ENCODE measurements around the gene RPS6KA2.

Gene RPS6KA2

DNA sequence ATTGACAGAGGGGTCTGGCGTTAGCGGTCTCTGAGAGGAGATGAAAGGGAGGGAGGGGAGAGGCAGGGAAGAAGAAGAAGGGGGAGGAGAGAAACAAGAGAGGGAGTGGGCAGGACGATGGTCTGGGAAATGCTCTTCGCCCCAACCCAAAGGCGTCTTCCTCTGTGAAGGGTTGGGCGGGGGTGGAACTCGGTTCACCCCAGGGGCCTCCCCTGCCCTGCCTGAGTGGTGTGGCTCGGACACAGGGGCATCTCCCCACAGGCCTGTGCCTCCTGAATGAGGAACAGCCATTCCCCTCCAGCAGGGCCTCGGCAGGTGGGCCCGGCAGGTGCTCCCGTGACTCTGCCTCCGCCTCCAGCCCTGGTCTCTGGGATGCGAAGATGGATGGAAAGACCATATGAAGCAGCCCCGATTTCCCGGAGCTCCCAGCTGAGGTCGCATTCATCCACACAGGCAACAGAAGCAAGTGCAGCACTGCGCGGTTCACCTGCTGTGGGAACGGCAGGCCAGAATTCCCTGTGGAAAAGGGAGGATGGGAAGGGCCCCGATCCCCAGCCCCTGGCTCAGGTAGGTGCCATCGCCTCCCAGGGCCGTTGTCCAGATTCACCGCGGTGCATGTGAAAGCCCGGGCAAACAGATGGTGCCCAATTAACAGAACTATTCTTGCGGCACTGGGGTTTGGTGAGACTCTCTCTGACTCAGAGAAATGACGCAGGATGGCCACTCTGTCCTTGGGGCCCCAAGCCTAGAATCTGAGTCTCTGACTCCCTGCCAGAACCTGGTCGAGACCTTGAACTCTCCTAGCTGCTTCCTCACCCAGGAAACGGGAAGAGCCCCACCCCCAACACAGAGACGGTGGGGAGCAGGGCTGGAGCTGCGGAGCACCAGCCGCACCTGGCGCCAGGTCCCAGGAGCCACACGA lies 29.4 kb upstream of the RPS6KA2 start:
- DNase-seq (ENCODE audit: low read depth in 4 of 4, low spot score in 1 of 4): no peak

DNA sequence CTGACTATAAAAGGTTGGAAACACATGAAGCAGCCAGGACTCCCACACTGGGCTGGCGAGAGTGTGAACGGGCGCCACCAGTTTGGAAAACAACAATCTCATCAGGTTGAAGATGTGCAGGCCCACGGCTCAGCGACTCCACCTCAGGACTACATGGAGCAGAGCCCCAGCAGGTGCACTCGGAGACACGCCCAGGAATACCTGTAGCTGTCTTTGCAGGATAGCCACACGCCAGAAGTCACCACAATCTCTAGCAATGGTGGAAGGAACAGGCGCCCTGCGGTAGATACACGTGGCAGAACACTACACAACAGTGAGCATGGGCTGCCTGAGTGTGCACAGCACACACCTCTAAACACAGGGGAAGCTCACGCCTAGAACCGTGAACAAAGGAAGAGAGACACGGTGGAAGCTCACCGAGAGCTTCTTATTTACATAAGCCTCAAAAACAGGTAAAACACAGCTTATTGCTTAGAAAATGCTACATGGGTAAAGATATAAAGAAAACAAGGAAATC lies 28.7 kb upstream of the RPS6KA2 start:
- DNase-seq (ENCODE audit: low read depth in 4 of 4, low spot score in 1 of 4): no peak

DNA sequence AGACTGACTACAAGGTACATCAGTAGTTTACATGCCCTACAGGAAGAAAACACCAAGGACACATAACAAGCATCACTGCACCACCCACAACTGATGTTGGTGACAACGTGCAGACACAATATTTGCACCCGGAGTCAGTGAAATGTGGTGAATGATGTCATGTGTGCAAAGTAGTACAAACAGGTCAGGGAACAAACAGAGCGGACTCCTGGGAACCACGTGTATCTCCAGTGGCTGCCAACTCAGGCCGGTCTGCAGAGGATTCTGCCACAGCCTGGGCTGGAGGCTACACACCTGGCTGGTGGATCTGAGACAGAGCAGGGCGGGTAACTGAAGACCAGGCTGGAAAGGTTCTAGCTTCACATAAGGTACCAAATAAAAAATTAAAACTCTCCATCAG lies 28.2 kb upstream of the RPS6KA2 start:
- no peak for DNase-seq (ENCODE audit: low read depth in 4 of 4, low spot score in 1 of 4)

DNA sequence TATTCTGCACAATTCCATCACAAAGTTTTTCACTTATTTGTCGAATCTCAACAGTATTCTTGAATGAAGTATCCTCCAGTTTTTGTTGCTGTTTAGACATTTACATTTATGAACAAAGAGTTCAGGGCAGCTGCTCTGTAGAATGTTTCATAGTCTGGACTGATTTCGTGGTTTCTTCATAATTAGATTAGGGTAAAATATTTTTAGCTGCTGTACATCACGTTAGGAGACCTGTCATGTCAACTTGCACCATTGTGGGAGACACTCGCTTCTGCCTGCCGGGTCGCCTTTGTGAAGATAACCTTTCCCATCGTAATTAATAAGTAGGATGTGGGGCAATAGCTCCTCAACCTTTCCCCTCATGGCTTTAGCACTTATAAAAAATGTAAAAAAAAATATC lies 27.5 kb upstream of the RPS6KA2 start:
- DNase-seq (ENCODE audit: low read depth in 4 of 4, low spot score in 1 of 4): no peak

DNA sequence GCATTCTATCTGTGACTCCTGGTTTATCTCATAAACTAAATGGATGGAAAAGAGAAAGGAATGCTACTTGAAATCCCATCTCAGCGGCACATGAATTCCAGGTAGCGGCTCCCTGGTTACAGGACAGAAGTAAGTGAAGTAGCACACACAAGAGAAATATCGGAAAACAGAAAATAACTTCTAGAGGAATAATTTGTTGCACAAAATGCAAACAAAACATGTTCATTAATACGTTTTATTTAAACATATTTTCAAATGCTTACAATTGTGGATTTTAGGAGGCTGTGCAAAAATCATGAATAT lies 26.5 kb upstream of the RPS6KA2 start:
- DNase-seq (ENCODE audit: low read depth in 4 of 4, low spot score in 1 of 4): no peak

DNA sequence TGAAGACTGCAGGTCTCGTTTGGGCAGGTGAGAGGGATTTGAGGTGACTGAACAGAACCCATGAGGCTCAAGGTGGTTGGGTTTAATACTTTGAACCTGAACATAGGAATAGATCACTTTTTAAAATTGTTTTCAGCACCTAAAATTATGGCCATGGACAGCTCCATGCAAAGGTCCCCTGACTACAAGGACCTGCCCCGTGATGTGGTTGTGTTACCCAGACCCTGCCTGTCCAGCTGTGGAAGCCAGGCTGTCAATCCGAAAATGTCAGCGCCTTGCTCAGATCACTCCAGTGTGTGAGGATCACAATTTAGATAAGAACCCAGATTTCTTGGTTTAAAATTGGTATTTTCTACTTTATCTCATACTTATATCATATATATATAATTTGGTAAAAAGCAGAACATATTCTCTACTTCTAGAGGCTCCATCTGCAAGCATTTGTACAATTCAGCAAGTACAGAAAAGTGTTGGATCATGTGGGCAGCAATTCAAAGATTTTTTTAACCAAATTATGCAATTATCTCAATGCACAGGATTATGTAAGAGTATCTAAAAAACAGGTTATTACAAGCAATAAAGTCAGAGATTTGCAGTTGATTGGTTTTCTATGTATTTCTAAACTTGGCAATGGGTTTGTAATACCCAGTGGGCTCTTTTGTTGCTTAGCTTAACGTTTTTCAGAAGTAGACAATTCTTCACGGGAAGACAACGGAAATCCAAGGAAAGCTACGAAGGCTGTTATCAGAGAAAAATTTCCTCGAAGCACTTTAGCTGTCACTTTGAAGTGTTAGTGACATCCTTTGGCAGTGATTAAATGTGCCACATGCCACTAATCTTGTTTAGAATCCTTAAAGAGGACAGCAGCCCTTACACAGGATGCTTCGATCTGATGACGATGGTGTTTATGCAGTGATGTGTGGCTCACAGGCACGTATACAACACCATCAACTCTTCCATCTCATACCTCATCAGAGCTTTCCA lies 24.1 kb upstream of the RPS6KA2 start:
- no peak for DNase-seq (ENCODE audit: low read depth in 4 of 4, low spot score in 1 of 4)

DNA sequence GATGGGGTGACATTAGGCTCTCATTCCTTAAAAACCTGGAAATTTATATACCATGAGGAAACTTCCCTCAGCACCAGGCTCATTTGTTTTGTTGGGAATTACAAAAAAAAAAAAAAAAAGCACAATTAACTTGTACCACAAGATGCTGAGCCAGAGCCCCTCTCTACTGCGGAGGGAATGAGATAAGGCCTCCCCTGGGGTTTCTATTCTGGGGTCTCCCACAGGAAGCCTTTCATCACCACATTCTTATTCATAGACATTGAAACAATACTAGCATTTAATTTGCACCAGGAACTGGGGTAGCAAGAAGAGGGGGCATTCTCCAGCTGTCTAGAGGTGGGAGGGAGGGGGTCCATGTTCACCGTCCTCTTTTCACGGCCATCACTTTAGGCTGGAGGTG lies 23.0 kb upstream of the RPS6KA2 start:
- DNase-seq (ENCODE audit: low read depth in 4 of 4, low spot score in 1 of 4): no peak

DNA sequence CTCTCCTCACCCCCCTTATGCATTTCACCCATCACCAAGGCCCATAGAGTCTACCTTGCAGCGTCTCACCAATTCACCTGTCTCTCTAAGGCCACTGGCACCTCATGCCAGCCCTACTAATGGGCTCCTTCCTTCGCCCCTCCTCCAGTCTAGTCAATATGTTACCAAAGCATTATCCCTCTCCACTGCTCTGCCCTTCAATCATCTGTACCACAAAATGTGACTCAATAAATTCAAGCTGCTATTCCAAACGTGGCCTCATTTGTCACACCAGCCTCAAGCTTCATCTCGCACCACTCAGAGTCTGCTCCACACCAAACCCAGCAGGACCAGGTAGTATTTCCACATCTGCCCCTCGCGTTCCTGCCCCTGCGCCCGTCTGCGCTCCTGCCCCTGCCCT lies 21.8 kb upstream of the RPS6KA2 start:
- no peak for DNase-seq (ENCODE audit: low read depth in 4 of 4, low spot score in 1 of 4)

DNA sequence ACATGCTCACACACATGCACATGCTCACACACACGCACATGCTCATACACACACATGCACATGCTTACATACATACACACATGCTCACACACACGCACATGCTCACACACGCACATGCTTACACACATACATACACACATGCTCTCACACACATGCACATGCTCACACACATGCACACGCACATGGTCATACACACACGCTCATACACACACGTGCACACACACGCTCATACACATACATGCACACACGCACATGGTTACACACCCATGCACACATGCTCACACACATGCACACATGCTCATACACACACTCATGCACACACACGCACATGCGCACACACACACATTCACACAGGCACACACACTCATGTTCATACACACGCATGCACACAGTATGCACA lies 20.8 kb upstream of the RPS6KA2 start:
- no peak for DNase-seq (ENCODE audit: low read depth in 4 of 4, low spot score in 1 of 4)

DNA sequence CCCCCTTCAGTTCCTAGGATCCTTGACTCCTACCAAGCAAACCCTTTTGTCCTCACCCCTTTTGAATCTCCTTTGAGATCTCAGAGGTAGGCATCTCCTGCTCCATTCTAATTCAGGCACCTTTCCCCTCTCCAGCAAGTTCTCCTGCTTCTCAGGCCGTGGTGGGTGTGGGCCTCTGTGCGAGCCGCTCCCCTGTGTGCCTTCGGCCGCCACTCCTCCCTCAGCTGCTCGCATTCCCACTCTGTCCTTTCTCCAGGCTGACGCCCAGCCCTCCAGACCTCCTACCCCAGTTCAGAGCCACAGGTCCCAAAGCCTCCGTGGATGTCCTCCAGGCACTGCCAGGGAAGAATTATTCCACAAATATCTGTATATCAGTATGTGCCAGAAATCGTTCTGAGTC lies 19.7 kb upstream of the RPS6KA2 start:
- no peak for DNase-seq (ENCODE audit: low read depth in 4 of 4, low spot score in 1 of 4)

DNA sequence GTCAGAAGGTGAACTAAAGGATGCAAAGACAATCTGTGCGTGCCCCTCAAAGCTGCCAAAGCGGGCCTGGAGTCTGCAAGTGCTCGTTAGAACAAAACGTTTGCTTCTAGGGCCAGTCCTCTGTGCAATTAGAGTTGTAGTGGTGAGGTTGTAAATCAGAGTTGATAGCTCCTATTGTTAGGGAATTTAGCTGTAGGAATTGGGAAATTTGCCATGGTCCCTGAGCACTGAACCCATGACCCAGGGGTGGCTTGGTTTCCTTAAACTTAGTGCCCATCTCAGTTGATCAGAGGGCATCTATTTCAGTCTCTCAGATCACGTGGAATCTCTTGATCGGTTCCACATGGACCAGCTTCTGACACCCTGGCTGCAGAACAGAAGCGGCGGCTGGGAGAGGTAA lies 18.8 kb upstream of the RPS6KA2 start:
- no peak for DNase-seq (ENCODE audit: low read depth in 4 of 4, low spot score in 1 of 4)

DNA sequence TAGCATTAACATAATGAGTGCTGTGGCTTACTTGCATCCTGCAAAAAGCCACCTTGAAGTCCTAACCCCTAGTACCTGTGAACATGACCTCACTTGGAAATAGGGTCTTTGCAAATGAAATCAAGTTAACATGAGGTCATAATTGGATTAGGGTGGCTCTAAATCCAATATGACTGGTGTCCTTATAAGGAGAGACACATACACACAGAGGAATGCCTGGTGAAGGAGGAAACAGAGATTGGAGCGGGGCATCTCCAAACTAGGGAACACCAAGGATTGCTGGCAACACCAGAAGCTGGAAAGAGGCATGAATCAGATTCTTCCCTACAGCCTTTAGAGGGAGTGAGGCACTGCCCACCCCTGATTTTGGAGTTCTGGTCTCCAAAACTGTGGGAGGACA lies 17.6 kb upstream of the RPS6KA2 start:
- no peak for DNase-seq (ENCODE audit: low read depth in 4 of 4, low spot score in 1 of 4)

DNA sequence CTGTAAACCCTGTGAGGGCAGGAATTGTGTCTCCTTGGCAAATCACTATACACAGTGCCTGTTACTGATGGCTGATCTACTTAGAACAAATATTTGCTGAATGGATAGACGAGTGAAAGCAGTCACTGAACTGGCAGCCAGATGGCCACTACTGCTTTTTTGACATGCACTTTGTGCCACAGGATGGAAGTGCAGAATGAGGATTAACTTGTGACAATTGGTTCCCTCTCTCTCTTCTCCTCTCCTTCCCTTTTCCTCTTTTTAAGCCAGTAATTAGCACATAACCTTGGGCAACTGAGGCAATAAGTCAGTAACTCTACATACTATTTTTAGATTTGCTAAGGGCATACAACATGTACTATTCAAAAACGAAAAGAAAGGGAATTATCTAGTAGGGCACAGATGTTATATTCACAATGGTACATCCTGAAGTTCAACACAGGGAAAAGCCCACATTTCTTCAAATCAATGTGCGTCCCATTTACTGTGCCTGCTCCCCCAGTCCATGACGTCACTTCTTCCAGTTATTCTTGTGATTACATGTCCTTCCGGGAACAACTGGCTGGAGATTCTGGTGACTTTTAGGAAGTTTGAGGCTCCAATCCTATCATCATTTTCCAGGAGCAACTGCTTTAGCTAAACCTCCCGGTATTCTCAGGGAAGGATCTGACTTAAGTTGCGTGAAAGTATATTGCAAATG lies 17.0 kb upstream of the RPS6KA2 start:
- no peak for DNase-seq (ENCODE audit: low read depth in 4 of 4, low spot score in 1 of 4)

DNA sequence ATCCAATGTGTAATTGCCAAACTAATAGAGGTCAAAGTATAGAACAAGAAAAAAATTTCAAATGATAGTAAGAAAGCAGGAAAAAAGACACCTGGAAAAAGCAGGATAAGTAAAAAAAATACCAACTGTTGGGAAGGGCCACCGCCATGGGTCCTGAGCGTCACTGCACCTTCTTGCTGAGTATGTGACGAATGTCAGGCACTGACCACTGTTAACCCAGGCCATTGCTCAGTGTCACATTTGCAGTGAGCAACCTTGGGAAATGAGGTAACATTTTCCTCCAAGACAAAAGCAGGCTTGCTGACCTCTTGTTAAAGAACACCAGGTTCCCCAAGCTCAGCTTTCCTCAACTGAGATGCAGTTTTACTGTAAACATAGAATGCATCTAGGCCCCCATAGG lies 15.6 kb upstream of the RPS6KA2 start:
- DNase-seq (ENCODE audit: low read depth in 4 of 4, low spot score in 1 of 4): no peak

DNA sequence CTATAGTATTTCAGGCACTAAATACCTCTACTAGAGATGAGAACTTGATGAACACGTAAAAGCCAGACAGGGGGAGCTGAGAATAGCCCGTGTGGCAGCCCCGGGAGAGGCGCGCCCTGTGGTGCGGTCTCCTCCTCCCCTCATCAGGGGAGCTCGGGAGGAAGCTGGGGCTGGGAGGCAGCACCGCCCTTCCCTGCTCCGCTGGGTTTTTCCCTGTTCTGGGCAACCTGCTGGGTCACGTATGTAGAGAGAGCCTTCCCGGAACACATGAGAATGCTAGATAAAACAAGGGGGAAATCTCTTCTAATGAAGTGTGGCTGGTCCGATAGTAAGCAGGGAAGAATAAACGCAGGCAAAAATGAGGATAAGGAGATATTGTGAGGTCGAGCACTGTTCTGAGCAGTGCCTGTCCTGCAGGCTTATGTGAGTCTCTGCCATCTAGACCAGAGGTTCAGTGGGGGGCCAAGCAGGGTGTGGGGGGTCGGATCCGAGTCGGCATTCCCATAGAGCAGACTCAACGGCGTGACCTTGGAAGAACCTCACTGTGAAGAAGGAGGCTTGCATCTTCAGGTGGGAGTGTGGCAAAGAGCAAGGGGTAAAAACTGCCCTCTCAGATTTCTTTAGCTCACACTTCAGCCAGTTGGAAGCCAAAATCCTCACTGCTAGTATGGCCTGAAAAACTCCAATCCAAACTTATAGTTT lies 13.4 kb upstream of the RPS6KA2 start:
- peak in 1 of 4 experiments; percentile 9 for DNase-seq (ENCODE audit: low read depth in 4 of 4, low spot score in 1 of 4)

DNA sequence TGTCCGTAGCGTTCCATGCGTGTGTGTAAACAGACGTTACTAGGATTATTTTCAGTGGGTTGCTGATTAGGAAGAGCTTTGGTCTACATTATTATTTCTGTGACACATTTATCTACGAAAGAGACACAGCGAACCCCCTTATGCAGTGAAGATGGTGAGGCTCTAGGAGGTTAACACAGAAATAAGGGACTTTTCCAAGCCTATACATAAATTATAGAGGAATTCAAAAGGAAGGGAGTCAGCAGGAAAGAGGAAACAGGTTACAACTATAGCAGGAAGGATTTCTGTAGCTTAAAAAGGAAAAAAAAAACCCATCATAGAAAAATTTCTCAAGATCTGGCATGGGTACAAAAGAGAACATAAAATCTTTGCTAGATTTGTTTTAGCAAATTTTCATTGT lies 12.9 kb upstream of the RPS6KA2 start:
- DNase-seq (ENCODE audit: low read depth in 4 of 4, low spot score in 1 of 4): no peak

DNA sequence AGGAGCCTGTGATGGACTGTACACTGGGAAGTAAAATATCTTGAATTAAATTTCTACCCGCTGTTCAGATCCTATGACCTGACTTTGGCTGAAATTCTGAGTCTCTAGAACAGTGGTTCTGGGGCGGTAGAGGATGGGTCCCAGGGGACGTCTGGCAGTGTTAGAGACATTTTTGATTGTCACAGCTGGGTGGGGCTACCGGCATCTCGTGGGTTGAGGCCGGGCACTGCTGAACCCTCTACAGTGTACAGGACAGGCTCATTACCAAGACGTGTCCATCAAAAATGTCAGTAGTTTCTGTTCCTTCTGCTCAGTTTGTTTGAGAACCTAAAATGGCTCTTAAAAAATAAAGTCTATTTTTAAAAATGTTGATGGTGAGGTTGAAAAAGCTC lies 11.5 kb upstream of the RPS6KA2 start:
- no peak for DNase-seq (ENCODE audit: low read depth in 4 of 4, low spot score in 1 of 4)

DNA sequence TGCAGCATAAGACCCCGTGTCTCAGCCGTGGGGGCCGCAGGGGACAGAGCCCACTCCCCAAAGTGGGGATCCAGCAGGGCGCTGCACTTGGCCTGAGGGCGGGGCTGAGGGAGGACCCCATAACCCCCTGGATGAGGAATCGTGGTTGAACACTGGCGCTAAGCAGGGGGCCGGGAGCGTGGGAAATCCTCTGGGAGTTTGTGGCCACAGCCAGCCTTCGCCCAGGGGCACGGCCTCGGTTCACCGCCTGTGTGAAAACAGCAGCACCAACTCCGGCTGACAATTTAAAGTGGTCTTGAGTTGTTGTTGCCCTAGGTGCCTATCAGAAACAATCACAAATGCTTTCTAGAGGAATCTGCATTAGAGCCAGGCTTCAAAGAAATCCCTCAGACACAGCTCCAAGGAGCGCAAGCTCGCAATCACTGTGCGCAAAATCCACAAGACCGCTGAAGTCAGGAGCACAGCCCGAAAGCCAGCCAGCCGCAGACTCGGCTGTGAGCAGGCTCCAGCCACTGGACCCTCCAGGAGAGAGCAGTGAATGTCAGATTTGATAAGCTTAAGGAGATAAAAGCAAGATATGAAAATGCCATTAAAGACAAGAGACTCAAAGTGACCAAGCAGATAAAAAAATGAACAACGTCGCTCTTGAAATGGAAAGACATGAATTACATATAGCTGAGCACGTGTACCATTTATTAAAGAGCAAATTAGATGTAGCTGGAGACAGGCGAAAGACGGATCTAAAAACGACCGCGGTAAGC lies 10.9 kb upstream of the RPS6KA2 start:
- no peak for DNase-seq (ENCODE audit: low read depth in 4 of 4, low spot score in 1 of 4)

DNA sequence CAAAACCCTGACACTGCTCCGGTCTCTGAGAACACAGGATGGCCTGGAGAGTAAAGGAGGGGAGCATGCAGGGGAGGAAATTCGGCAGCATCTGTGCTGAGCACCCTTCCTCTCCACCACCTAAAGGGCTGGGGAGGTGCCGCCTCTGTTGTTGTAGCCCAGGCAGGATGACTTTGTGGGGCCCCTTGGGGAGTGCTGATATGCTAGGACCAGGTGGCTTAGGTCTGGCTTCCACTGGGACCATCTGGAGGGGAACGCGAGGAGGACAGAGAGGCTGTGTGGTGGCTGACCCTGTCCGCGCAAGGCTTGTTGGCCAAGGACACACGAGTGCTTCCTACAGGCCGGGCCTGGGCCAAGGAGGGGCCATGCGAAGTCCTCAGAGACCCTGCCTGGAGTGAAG lies 9.9 kb upstream of the RPS6KA2 start:
- no peak for DNase-seq (ENCODE audit: low read depth in 4 of 4, low spot score in 1 of 4)
